HG02642 (cell line): ENCODE measurements around the gene ASPA.
"Not testable (repeated sequence)": the region's sequence is repeated elsewhere in the genome, so short reads cannot be mapped to it uniquely, and the experiment has no call there.

Experiments
- ATAC-seq: cut with Tn5 transposase; IDR thresholded peaks from one replicate; pipeline ENCODE4 v1.9.1; 2021; ENCODE audit warnings: mild to moderate bottlenecking; ENCODE audit not compliant: unreplicated experiment, poor library complexity

ASPA gene

GRCh38 chr17:3475812-3476610 is at the start of gene ASPA:
Gene ASPA (plus strand): TSS chr17:3475997. CDS start chr17:3476160, 163 bp downstream.
- no peak for ATAC-seq

- not testable (repeated sequence) for ATAC-seq
Measured at GRCh38 chr17:3433215-3433614, 42.6 kb upstream of the ASPA start.

- ATAC-seq = no peak
Measured at GRCh38 chr17:3433741-3434140, 42.1 kb upstream of the ASPA start, which contains the start of gene OR1E2. Gene OR1E2 (minus strand): TSS chr17:3433841. CDS start chr17:3433841, 0 bp downstream.

DNA sequence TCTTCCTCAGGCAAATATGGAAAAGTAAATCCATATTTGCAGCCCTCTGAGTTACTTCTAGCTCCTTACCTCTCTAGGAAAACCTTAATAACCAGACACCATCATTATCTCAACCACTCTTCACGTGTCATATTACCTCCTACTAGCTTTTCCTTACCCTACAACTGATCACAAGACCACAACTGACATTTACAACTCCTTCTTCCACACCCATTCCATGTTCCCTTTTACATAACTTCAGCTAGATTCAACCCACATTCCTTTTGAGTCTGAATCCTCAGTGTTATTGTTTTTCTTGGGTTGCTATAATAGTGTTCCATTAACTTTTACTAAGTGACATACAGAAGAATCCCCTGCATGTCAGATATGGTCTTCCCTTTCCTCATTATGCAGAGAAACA is 37.4 kb upstream of the ASPA start:
- ATAC-seq = no peak

- no peak for ATAC-seq
Measured at GRCh38 chr17:3440451-3440850, 35.3 kb upstream of the ASPA start.

DNA sequence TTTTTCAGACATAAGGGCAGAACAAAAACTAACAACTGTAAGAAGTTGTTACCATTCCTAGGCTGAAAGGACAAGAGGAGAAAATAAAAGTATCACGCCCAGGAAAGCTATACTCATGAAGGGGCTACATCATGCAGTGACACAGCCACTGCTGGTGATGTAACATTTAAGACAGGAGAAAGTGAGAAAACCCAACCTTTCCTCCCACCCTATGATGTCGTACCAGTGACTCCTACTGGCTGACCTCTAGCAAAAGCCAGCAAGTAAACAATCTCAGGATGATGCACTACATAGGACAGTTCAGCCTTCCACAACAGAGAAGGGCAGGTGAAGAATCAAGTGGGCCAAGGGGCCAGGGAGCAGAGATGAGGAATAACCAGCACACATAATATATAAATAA is 28.2 kb upstream of the ASPA start:
- ATAC-seq = no peak

DNA sequence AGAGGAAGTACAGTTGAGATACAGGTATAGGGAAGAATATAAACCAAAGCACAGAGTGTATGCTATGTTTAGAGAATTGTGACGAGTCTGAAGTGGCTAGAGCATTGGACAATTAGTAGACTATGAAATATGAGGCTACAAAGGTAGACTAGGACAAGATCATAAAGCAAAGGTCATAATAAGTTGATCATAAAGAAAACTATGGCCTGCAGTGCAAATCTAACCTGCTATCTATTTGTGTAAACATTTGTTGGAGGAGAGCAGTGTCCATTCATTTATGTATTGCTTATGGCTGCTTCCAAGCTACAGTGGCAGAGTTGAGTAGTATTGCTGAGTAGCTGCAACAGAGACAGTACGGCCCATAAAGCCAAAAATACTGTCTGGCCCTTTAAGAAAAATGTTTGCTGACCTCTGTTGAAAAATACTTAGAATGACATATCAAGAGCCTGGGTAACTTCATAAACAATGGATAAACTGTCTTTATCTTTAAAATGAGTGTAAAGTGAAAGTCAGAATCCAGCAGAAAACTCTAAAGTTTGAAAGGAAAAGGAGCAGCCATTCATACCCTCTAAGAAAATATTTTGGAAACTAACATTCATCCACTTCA is 27.6 kb upstream of the ASPA start:
- ATAC-seq = no peak

DNA sequence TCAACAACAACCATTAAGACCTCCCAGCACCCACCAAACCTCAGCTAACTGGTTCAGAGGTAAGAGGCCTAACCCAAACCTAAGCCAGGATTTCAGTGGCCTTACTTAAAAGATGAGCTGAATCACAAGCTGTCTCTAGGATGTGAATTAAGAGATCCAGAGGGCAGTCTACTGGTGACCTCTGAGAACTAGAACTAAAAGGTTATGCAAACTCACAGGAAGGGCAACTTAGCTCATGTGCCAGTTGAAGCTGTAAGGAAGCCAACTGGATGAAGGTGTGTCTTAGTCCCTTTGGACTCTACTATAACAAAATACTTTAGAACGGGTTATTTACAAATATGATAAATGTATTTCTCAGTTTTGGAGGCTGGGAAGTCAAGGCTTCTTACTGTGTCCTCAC is 9.4 kb upstream of the ASPA start:
- ATAC-seq = not testable (repeated sequence)

GRCh38 chr17:3469529-3469928 is 6.3 kb upstream of the ASPA start:
- no peak for ATAC-seq

DNA sequence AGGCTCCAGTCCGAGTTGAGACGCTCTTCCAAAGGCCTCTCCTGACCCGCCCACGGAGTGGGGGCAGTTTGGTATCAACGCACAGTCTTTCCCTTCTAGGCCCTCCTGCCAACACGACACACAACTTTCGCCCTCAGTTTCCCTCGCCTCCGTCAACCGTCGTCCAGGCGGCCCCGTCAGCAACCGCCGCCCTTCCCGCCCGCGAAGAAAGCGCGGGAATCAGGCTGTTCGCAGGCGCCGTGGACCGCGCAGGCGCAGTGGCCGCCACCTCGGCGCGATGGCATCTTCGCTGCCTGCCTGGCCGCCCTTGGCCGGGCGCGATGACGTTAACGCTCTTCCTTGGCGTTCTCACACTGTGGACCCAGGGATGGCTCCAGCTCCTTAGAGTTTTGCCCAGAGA is 4.2 kb upstream of the ASPA start, which contains the start of gene SPATA22:
Gene SPATA22 (minus strand): TSS at position 221 of the 400 bp plus-strand sequence. CDS start 2,494 bp downstream, outside the sequence.
- no peak for ATAC-seq

DNA sequence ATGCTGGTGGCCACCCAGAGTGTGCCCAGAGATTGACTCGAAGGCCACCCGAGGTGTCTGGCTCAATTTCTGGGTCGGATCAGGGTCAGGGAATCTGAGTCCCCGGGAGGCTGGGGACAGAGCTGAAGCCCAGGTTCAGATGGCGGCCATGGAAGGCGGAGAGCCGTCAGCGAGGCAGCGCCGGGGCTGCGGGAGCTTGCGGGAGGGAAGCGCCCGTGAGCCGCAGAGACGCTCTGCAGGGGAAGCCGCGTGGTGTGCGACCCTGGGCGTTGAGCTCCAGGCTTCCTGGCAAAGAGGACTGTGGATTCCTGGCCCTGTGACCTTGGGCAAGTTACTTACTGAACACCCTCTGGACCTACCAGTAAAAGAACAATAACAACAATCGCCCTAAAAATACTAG is 3.7 kb upstream of the ASPA start:
- no peak for ATAC-seq

GRCh38 chr17:3474212-3474611 is 1.6 kb upstream of the ASPA start:
- no peak for ATAC-seq

DNA sequence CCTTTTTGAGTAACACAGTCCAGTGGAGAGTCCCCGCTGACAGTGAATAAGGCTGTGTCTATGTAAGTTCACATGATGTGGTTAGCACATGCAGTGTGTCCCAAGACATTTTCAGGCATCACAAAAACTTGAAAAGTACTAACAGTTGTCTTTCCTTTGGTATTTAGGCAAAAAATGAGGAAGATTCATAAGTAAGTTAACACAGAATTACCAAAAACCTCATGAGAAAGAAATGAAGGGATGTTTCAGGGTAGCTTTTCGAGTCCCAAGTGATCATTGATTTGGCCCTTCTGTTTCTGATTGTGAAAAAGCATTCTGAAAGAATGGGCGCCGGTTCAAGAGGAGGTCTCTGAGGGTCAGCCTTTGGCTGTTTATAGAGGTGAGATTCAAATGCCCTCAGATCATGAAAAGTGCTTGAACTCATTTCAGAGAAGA is 529 bp upstream of the ASPA start:
- ATAC-seq = no peak

DNA sequence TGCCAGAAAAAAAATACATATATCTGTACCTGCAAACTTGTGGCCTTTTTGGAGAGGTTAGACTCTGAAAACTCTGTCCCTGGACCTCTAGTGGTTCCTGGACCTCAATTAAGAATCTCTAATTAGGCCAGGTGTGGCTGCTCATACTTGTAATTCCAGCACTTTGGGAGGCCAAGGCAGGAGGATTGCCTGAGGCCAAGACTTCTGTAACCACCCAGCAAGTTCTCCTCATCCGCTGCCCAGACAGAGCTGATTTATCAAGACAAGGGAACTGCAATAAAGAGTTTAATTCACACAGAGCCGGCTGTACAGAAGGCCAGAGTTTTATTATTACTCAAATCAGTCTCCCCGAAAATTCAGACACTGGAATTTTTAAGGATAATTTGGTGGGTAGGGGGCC is 4.2 kb downstream of the ASPA start:
- ATAC-seq = no peak

- ATAC-seq = no peak
Measured at GRCh38 chr17:3482852-3483251, 7.1 kb downstream of the ASPA start.

GRCh38 chr17:3485481-3486068 is 9.8 kb downstream of the ASPA start:
- no peak for ATAC-seq

GRCh38 chr17:3497101-3497500 is 21.3 kb downstream of the ASPA start:
- no peak for ATAC-seq

DNA sequence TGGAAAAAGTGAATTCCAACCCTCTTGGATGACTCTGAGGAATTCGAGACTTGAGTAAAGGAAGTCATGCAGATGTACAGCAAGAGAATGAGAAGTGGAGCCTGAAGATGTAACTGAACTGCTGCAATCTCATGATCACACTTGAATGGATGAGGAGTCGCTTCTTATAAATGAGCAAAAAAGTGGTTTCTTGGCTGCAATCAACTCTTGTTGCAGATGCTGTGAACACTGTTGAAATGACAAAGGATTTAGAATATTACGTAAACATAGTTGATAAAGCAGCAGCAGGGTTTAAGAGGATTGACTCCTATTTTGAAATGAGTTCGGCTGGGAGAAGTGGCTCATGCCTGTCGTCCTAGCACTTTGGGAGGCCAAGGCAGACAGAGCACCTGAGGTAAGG is 25.5 kb downstream of the ASPA start:
- no peak for ATAC-seq

- no peak for ATAC-seq
Measured at GRCh38 chr17:3502466-3502865, 26.7 kb downstream of the ASPA start.

DNA sequence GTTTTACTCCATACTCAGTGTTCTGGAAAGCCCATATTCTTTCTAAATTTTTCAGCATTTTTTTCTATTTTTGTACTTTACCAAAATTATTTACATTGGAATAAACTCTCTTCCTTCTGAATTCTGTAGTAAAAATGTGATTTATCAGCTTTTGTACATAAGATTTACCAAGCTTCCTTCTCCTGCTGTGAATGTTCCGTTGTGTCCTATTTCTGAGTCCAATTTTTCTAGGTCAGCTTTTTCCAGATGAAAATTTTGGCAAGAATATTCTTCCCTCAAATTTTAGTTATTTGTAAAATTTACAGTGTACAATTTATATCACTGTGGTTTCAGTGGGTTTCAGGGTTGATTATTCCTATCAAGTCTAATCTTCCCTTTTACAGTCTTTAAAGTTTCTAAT is 27.5 kb downstream of the ASPA start:
- ATAC-seq = no peak

DNA sequence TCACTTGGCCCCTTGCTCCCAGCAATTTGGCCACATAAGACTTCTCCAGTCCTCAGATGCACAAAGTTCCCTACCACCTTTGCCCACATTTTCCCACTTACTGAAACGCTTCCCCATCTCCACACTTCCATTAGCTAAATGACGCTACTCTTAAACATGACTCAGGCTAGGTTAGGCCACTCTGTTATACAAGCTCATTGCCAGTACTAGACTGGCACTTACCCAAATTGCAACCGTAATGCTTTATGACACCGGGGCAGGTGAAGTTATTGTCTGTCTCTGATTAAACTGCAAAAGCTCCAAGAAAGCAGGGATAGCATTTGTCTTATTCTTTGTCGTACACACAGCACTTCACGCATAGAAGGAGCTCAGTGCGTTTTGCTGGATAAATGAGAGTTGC is 29.2 kb downstream of the ASPA start:
- no peak for ATAC-seq
